H9 (cell line): ENCODE data around the gene OR2T1. TPM values are rescaled to one million over a fixed set of nuclear protein-coding genes. Genes with fewer than 3 reads are reported as not detected.
"Not testable (repeated sequence)": the region's sequence is repeated elsewhere in the genome, so short reads cannot be mapped to it uniquely, and the experiment has no call there.

Source experiments
- DNase-seq: peaks from one replicate; pipeline ENCODE4 v3.0.0-alpha.2; 2017
- H2AFZ ChIP-seq: one replicate; pipeline ENCODE4 v1.6.1; 2013; ENCODE audit warnings: mild to moderate bottlenecking, low read length, control low read depth, moderate library complexity
- H2AK5ac ChIP-seq: 2 replicates; pipeline ENCODE4 v1.6.1; 2013; ENCODE audit warnings: low read length, control low read depth, mixed read lengths; ENCODE audit not compliant: insufficient read length
- H2BK120ac ChIP-seq: one replicate; pipeline ENCODE4 v1.6.1; 2013; ENCODE audit warnings: low read depth, mild to moderate bottlenecking, low read length, control low read depth, inconsistent platforms; ENCODE audit not compliant: poor library complexity, severe bottlenecking
- H2BK12ac ChIP-seq: 2 replicates; pipeline ENCODE4 v1.6.1; 2013; ENCODE audit warnings: low read length, control low read depth, mixed read lengths, low read depth; ENCODE audit not compliant: insufficient read length
- H2BK15ac ChIP-seq: 2 replicates; pipeline ENCODE4 v1.6.1; 2013; ENCODE audit warnings: low read depth, low read length, control low read depth
- H2BK20ac ChIP-seq: one replicate; pipeline ENCODE4 v1.6.1; 2013; ENCODE audit warnings: low read depth, mild to moderate bottlenecking, low read length, control low read depth, inconsistent platforms; ENCODE audit not compliant: poor library complexity, severe bottlenecking
- H2BK5ac ChIP-seq: 2 replicates; pipeline ENCODE4 v1.6.1; 2013; ENCODE audit warnings: low read length, control low read depth, mixed read lengths; ENCODE audit not compliant: insufficient read length
- H3K14ac ChIP-seq: 2 replicates; pipeline ENCODE4 v1.6.1; 2013; ENCODE audit warnings: low read length, control low read depth; ENCODE audit not compliant: insufficient read depth
- H3K18ac ChIP-seq: 2 replicates; pipeline ENCODE4 v1.6.1; 2013; ENCODE audit warnings: low read depth, mild to moderate bottlenecking, mixed read lengths, low read length, control low read depth; ENCODE audit not compliant: insufficient read length
- H3K23ac ChIP-seq: 2 replicates; pipeline ENCODE4 v1.6.1; 2013; ENCODE audit warnings: low read length, control low read depth, mixed read lengths, low read depth; ENCODE audit not compliant: insufficient read length
- H3K23me2 ChIP-seq: 2 replicates; pipeline ENCODE4 v1.6.1; 2013; ENCODE audit warnings: low read depth, mild to moderate bottlenecking, mixed read lengths, low read length, control low read depth; ENCODE audit not compliant: insufficient read length, poor library complexity, severe bottlenecking
- H3K27ac ChIP-seq: 2 replicates; pipeline ENCODE4 v1.5.1; 2013; ENCODE audit warnings: low read length, control low read depth, mixed read lengths, low read depth; ENCODE audit not compliant: insufficient read length
- H3K27me3 ChIP-seq: 2 replicates; pipeline ENCODE4 v1.6.1; 2013; ENCODE audit warnings: low read length, control low read depth, inconsistent platforms; ENCODE audit not compliant: insufficient read depth
- H3K4ac ChIP-seq: 2 replicates; pipeline ENCODE4 v1.6.1; 2013; ENCODE audit warnings: low read depth, mild to moderate bottlenecking, control low read depth, inconsistent platforms, low read length, moderate library complexity
- H3K4me1 ChIP-seq: 2 replicates; pipeline ENCODE4 v1.6.1; 2013; ENCODE audit warnings: low read length, control low read depth, inconsistent platforms; ENCODE audit not compliant: insufficient read depth
- H3K4me2 ChIP-seq: 2 replicates; pipeline ENCODE4 v1.6.1; 2013; ENCODE audit warnings: low read length, control low read depth, mixed read lengths; ENCODE audit not compliant: insufficient read length, insufficient read depth
- H3K56ac ChIP-seq: 2 replicates; pipeline ENCODE4 v1.6.1; 2013; ENCODE audit warnings: low read depth, mild to moderate bottlenecking, mixed read lengths, low read length, control low read depth; ENCODE audit not compliant: insufficient read length
- H3K79me1 ChIP-seq: 2 replicates; pipeline ENCODE4 v1.6.1; 2013; ENCODE audit warnings: low read depth, mild to moderate bottlenecking, moderate library complexity, low read length, control low read depth, inconsistent platforms; ENCODE audit not compliant: insufficient read depth, poor library complexity, severe bottlenecking
- H3K79me2 ChIP-seq: 2 replicates; pipeline ENCODE4 v1.6.1; 2013; ENCODE audit warnings: low read length, control low read depth, inconsistent platforms; ENCODE audit not compliant: insufficient read depth
- H3K9ac ChIP-seq: 2 replicates; pipeline ENCODE4 v1.6.1; 2013; ENCODE audit warnings: low read length, control low read depth, mixed read lengths; ENCODE audit not compliant: insufficient read length; ENCODE audit errors: extremely low read depth
- H3K9me3 ChIP-seq: one replicate; pipeline ENCODE4 v1.6.1; 2013; ENCODE audit warnings: low read depth, low read length, inconsistent platforms; ENCODE audit not compliant: control insufficient read depth
- H3T11ph ChIP-seq: one replicate; pipeline ENCODE4 v1.6.1; 2013; ENCODE audit warnings: mild to moderate bottlenecking, low read length, control low read depth, inconsistent platforms
- H4K20me1 ChIP-seq: one replicate; pipeline ENCODE4 v1.6.1; 2013; ENCODE audit not compliant: control insufficient read depth, insufficient read length, insufficient read depth
- H4K5ac ChIP-seq: 2 replicates; pipeline ENCODE4 v1.6.1; 2013; ENCODE audit warnings: low read depth, mild to moderate bottlenecking, mixed read lengths, low read length, control low read depth; ENCODE audit not compliant: insufficient read length
- H4K8ac ChIP-seq: replicated peaks from 2 replicates; pipeline ENCODE4 v1.6.1; 2013; ENCODE audit warnings: low read length, control low read depth, mixed read lengths, low read depth; ENCODE audit not compliant: insufficient read length
- H4K91ac ChIP-seq: 2 replicates; pipeline ENCODE4 v1.6.1; 2013; ENCODE audit warnings: low read depth, mild to moderate bottlenecking, moderate library complexity, mixed read lengths, low read length, control low read depth; ENCODE audit not compliant: insufficient read length
- H3K27ac Mint-ChIP-seq, 3 experiments: 2 replicates in 2 of 3; 3 replicates in 1 of 3; pipeline ENCODE4 v1.8.0; 2020 to 2021; ENCODE audit warnings: mixed read lengths in 3 of 3, mild to moderate bottlenecking in 1 of 3, moderate library complexity in 1 of 3
- H3K27me3 Mint-ChIP-seq: 2 replicates; pipeline ENCODE4 v1.8.0; 2021; ENCODE audit warnings: low read depth, mild to moderate bottlenecking, moderate library complexity, mixed read lengths
- H3K36me3 Mint-ChIP-seq, 3 experiments: 2 replicates in 2 of 3; 3 replicates in 1 of 3; pipeline ENCODE4 v1.8.0; 2020 to 2021; ENCODE audit warnings: low read depth in 3 of 3, mixed read lengths in 3 of 3; ENCODE audit not compliant: insufficient read depth in 1 of 3
- H3K4me1 Mint-ChIP-seq, 2 experiments: 2 replicates each; pipeline ENCODE4 v1.8.0; 2020; ENCODE audit warnings: mixed read lengths in 2 of 2
- H3K4me3 Mint-ChIP-seq, 2 experiments: 2 replicates in 1 of 2; 3 replicates in 1 of 2; pipeline ENCODE4 v1.8.0; 2020 to 2021; ENCODE audit warnings: mild to moderate bottlenecking in 2 of 2, mixed read lengths in 2 of 2, moderate library complexity in 1 of 2
- H3K9me3 Mint-ChIP-seq, 2 experiments: 2 replicates in 1 of 2; 3 replicates in 1 of 2; pipeline ENCODE4 v1.8.0; 2020; ENCODE audit warnings: mild to moderate bottlenecking in 2 of 2, mixed read lengths in 2 of 2, moderate library complexity in 1 of 2
- WGBS: extraction: QIAGEN DNeasy Blood & Tissue Kit; methylation state at CpG from one replicate; pipeline ENCODE4 v1.1.7; 2013; ENCODE audit warnings: missing lambda C conversion rate, low lambda C conversion rate, mixed read lengths; ENCODE audit not compliant: insufficient read length; ENCODE audit errors: extremely low coverage; 5-methylcytosine and 5-hydroxymethylcytosine counted together
- total RNA-seq: library from RNA; stranded (reverse); gene quantifications from 2 replicates; pipeline ENCODE4 v1.2.1, GENCODE V29; 2021

Gene OR2T1
- total RNA-seq, 1 experiment from 2014 or later, result not detected

DNA sequence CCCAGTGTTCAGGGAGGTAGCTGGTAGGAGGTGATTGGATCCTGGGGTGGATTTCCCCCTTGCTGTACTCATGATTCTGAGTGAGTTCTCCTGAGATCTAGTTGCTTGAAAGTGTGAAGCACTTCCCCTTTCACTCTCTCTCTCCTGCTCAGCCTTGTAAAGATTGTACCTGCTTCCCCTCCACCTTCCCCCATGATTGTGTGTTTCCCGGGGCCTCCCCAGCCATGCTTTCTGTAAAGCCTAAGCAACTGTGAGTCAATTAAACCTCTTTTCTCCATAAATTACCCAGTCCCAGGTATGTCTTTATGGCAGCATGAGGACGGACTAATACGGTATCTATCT, 25.3 kb downstream of the OR2T1 start:
- H3K18ac ChIP-seq, result not testable (repeated sequence)

DNA sequence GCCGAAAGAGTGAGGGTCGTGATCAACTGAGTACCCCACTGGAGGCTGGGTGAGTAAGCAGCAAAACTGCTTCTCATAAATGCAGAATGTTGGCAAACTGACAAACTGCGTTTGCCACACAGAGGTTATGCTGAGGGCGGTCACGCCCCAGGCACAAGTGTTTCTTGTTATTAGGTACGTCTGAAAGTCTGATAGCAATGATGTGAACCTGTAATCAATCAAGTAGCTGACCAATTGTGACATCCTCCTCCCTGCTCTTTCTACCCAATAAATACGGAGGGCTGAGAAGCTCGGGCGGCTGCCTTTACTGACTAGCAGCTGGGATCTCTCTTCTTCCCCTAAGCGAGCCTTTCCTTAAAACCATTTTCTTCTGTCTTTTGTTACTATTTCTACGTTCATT, 28.8 kb downstream of the OR2T1 start:
- peaks cover 60 to 63% of the 10 kb centered on the region in 2 experiments for H3K9me3 Mint-ChIP-seq
- not testable (repeated sequence) for H3K27ac ChIP-seq

More for the DNA sequence above, 25.3 kb downstream of the OR2T1 start:
- not testable (repeated sequence) for H2BK12ac ChIP-seq, H2BK120ac ChIP-seq, H3K27me3 Mint-ChIP-seq, H4K20me1 ChIP-seq, H3K27ac Mint-ChIP-seq, H4K8ac ChIP-seq, H3K79me2 ChIP-seq, H2BK5ac ChIP-seq, H2AK5ac ChIP-seq, H3K4me3 Mint-ChIP-seq, H2BK15ac ChIP-seq, H3K27ac ChIP-seq, H3K79me1 ChIP-seq, H3K56ac ChIP-seq, H3K4me2 ChIP-seq, H3K27me3 ChIP-seq, H3K4ac ChIP-seq, DNase-seq, H3T11ph ChIP-seq, H3K23ac ChIP-seq, H2AFZ ChIP-seq, H3K9ac ChIP-seq, H3K14ac ChIP-seq, H3K4me1 Mint-ChIP-seq, H3K23me2 ChIP-seq, H2BK20ac ChIP-seq, H3K4me1 ChIP-seq, H4K91ac ChIP-seq, H4K5ac ChIP-seq
- no CpG with 5 or more reads among the region's 3 CpGs for WGBS
- Mint-ChIP-seq H3K9me3 (peaks cover 73 to 75% of the 10 kb centered on the region in 2 experiments), H3K36me3 (peaks cover 0 to 21% (median 7%) of the 10 kb centered on the region in 3 experiments; a peak in 6 of 7 replicates)
- peaks cover 39% of the 10 kb centered on the region for H3K9me3 ChIP-seq

More for the DNA sequence above, 28.8 kb downstream of the OR2T1 start:
- H4K20me1 ChIP-seq, H2BK15ac ChIP-seq, H3K79me2 ChIP-seq, H3K27ac Mint-ChIP-seq, H2AK5ac ChIP-seq, H3K14ac ChIP-seq, H4K5ac ChIP-seq, H2BK12ac ChIP-seq, DNase-seq, H3K9ac ChIP-seq, H2AFZ ChIP-seq, H3K4me2 ChIP-seq, H3T11ph ChIP-seq, H3K4me1 ChIP-seq, H3K18ac ChIP-seq, H3K27me3 ChIP-seq, H2BK120ac ChIP-seq, H3K56ac ChIP-seq, H3K27me3 Mint-ChIP-seq, H2BK5ac ChIP-seq, H3K4ac ChIP-seq, H3K4me3 Mint-ChIP-seq, H3K4me1 Mint-ChIP-seq, H2BK20ac ChIP-seq, H3K23me2 ChIP-seq, H4K8ac ChIP-seq, H3K79me1 ChIP-seq, H4K91ac ChIP-seq, H3K23ac ChIP-seq: not testable (repeated sequence)
- peaks cover 0 to 23% (median 7%) of the 10 kb centered on the region in 3 experiments; a peak in 6 of 7 replicates for H3K36me3 Mint-ChIP-seq
- WGBS, result no CpG with 5 or more reads among the region's 11 CpGs
- H3K9me3 ChIP-seq, result peaks cover 34% of the 10 kb centered on the region
